Measurements from ENCODE around the gene WSCD2. TPM values are rescaled to one million over a fixed set of nuclear protein-coding genes. Genes with fewer than 3 reads are reported as not detected.
A peak's percentile ranks its signal among the peaks of the same experiment; 100 is the strongest.

WSCD2 gene
- total RNA-seq (2014; rRNA removed; shearing (Covaris generic)) = not detected in 2 replicates
- polyA plus RNA-seq (2016; fragmentation: Nextera tagmentation; extraction: Ambion mirVana) = not detected in 2 replicates

DNA sequence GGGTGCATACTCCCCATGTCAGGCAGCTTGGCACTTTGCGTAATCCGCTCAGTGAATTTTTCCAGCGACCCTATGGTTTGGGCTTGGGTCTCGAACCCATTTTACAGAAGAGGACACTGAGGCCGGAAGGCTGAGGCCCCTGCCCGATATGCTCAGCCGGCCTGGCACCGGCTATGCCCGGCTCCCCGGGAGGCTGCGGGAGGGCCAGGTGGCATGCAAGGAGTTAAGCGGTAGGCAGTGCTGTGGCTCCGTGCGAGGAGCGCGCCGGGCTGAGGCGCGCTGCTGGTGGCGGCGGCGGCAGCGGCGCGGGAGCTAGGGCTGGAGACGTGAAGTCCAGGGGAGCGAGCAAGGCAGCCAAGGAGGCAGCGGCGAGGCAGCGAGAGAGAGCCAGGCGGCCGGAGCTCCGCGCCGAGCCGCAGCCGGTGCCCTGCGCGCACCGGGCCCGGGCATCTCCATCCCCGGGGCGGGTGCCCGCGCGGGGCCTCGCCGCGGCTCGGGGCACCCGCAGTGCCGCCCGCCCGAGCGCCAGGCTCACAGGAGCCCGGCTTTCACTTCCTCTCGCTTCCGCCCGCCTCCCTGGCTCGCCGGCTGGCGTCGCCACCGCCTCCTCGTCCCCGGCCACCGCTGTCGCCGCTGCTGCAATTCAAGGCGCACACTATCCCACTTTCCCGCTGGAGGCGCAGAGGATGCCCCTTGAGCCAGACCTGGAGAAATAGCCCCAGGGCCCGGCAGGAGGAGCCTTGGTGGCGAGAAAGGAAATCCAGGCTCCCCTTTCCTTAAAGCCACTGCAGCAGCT, at the start of gene WSCD2:
WSCD2 (plus strand) TSS at position 272 of the 796 bp plus-strand sequence. CDS start 66,545 bp downstream, outside the sequence.
- H3K9me3 ChIP-seq (ENCODE audit: low read depth) = no peaks in the 10 kb centered on the region
- H3F3A ChIP-seq (ENCODE audit: insufficient read depth) = no peaks in the 10 kb centered on the region
- H3K4me3 ChIP-seq = peak within 1 kb of the TSS; percentile 65
- no peaks in the 10 kb centered on the region for H3K9me2 ChIP-seq (ENCODE audit: insufficient read depth)
- H4K20me1 ChIP-seq (ENCODE audit: insufficient read depth) = no peaks in the 10 kb centered on the region
- H3K4me2 ChIP-seq (ENCODE audit: unreplicated experiment) = peak within 1 kb of the TSS; percentile 65
- no peak within 1 kb of the TSS for H3K9ac ChIP-seq
- no peaks in the 10 kb centered on the region for H3K79me2 ChIP-seq (ENCODE audit: insufficient read depth)
- H3K27me3 ChIP-seq (replicated peaks; ENCODE audit: insufficient read depth) = peaks cover 40% of the 10 kb centered on the region
- H2AFZ ChIP-seq = peak within 1 kb of the TSS; percentile 24; the same call in 1 of the 2 replicates
- DNase-seq = peak; percentile 47
- in situ Hi-C loops (cut with MboI) = no loop called here
- WGBS, 2 experiments (ENCODE audit: low coverage in 1 of 2, low lambda C conversion rate in 2 of 2, missing lambda C conversion rate in 2 of 2) = 4 to 5% methylated on average over 52 to 70 of the region's 74 CpGs
- no peaks in the 10 kb centered on the region for H3K36me3 ChIP-seq (ENCODE audit: low read depth)
- no peaks in the 10 kb centered on the region for H3K4me1 ChIP-seq (ENCODE audit: insufficient read depth)
- TF ChIP-seq EZH2phosphoT487 (IDR thresholded peaks at IDR 0.05; ENCODE audit: insufficient read depth, low read depth) = no peak
- no peak for TF ChIP-seq EZH2 (IDR thresholded peaks at IDR 0.05; ENCODE audit: insufficient read depth, poor library complexity, severe bottlenecking)
- no peak within 1 kb of the TSS for H3K27ac ChIP-seq

DNA sequence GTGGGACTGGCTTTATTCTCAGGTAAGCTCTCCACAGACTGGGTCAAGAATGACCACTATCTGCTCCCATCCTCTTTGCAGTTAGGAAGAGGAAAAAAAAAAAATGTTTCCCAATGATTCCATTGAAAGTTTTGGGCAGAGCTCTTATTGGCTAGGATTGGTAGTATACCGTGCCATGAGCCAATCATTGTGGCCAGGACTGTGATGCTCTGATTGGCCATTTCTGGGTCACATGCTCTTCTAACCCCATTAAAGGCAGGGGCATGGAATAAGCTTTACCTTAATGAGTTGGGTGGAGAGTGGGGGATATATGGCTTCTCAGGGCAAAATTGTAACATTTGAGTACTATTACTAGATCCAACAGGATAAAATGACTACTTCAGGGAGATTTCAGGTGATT, 49.4 kb upstream of the WSCD2 start:
- no peaks in the 10 kb centered on the region for H3K79me2 ChIP-seq (ENCODE audit: insufficient read depth)
- no peak overlapping the region for H3K27ac ChIP-seq
- WGBS, 2 experiments (ENCODE audit: low coverage in 1 of 2, low lambda C conversion rate in 2 of 2, missing lambda C conversion rate in 2 of 2) = 62 to 72% methylated on average over 1 of the region's 1 CpG
- H3K4me3 ChIP-seq = no peak overlapping the region
- in situ Hi-C loops (cut with MboI) = no loop called here
- no peak overlapping the region for H3K4me2 ChIP-seq (ENCODE audit: unreplicated experiment)
- no peak overlapping the region for H2AFZ ChIP-seq
- H3K4me1 ChIP-seq (ENCODE audit: insufficient read depth) = no peaks in the 10 kb centered on the region
- H4K20me1 ChIP-seq (ENCODE audit: insufficient read depth) = no peaks in the 10 kb centered on the region
- no peaks in the 10 kb centered on the region for H3K36me3 ChIP-seq (ENCODE audit: low read depth)
- H3F3A ChIP-seq (ENCODE audit: insufficient read depth) = no peaks in the 10 kb centered on the region
- no peaks in the 10 kb centered on the region for H3K9me3 ChIP-seq (ENCODE audit: low read depth)
- no peak for TF ChIP-seq EZH2phosphoT487 (IDR thresholded peaks at IDR 0.05; ENCODE audit: insufficient read depth, low read depth)
- no peak for TF ChIP-seq EZH2 (IDR thresholded peaks at IDR 0.05; ENCODE audit: insufficient read depth, poor library complexity, severe bottlenecking)
- H3K9ac ChIP-seq = no peak overlapping the region
- H3K27me3 ChIP-seq (replicated peaks; ENCODE audit: insufficient read depth) = no peaks in the 10 kb centered on the region
- no peaks in the 10 kb centered on the region for H3K9me2 ChIP-seq (ENCODE audit: insufficient read depth)
- no peak for DNase-seq

DNA sequence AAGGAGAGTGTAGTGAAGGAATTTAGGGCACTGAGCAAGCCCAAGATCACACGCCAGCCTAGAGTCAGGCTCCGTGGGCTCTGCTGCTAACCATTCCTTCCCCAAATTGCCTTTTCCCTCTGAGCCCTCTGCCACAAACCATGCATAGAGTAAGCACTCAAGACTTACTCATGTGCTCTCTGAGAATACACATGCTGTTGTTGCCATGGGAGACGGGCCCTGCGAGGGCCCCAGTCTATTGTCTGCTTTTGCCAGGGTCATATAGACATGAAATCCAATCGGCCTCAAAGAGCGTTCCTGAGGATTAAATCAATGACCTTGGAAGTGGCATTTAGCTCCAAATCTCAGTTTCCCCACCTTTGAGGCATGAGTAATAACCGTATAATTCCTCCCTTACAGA, 48.7 kb upstream of the WSCD2 start:
- Histone ChIP-seq H2AFZ (no peak overlapping the region), H3K79me2 (ENCODE audit: insufficient read depth) (no peaks in the 10 kb centered on the region), H3K9me3 (ENCODE audit: low read depth) (no peaks in the 10 kb centered on the region), H3F3A (ENCODE audit: insufficient read depth) (no peaks in the 10 kb centered on the region), H3K4me1 (ENCODE audit: insufficient read depth) (no peaks in the 10 kb centered on the region), H3K36me3 (ENCODE audit: low read depth) (no peaks in the 10 kb centered on the region), H3K4me3 (no peak overlapping the region), H3K27me3 (replicated peaks; ENCODE audit: insufficient read depth) (no peaks in the 10 kb centered on the region), H3K27ac (no peak overlapping the region), H4K20me1 (ENCODE audit: insufficient read depth) (no peaks in the 10 kb centered on the region), H3K9ac (no peak overlapping the region), H3K9me2 (ENCODE audit: insufficient read depth) (no peaks in the 10 kb centered on the region), H3K4me2 (ENCODE audit: unreplicated experiment) (no peak overlapping the region)
- TF ChIP-seq EZH2phosphoT487 (IDR thresholded peaks at IDR 0.05; ENCODE audit: insufficient read depth, low read depth) (no peak), EZH2 (IDR thresholded peaks at IDR 0.05; ENCODE audit: insufficient read depth, poor library complexity, severe bottlenecking) (no peak)
- no peak for DNase-seq
- in situ Hi-C loops (cut with MboI) = no loop called here
- 55 to 62% methylated on average over 7 of the region's 7 CpGs for WGBS, 2 experiments (ENCODE audit: low coverage in 1 of 2, low lambda C conversion rate in 2 of 2, missing lambda C conversion rate in 2 of 2)

DNA sequence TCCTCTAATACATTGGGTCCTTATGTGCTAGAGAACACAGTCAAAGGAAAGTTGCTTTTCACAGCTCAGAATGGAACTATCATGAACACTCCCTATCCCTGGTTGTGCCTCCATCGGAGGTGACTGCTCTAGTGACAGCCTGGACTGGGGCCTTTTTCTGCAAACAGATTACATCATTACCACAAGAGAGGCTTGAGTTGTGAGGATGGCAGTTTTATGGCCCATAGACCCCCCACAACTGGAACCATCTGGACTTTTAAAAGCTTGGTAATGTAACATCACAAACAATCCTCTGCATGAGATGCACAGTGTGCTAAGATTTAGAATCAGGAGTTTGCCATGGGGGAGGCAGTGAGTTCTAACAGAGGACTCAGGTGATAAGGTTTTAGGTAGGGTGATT, 46.6 kb upstream of the WSCD2 start:
- Histone ChIP-seq H3K36me3 (ENCODE audit: low read depth) (no peaks in the 10 kb centered on the region), H3K27me3 (replicated peaks; ENCODE audit: insufficient read depth) (no peaks in the 10 kb centered on the region), H3K27ac (no peak overlapping the region), H3K4me3 (no peak overlapping the region), H3K4me2 (ENCODE audit: unreplicated experiment) (no peak overlapping the region), H3K9me2 (ENCODE audit: insufficient read depth) (no peaks in the 10 kb centered on the region), H2AFZ (no peak overlapping the region), H3K9me3 (ENCODE audit: low read depth) (no peaks in the 10 kb centered on the region), H3K4me1 (ENCODE audit: insufficient read depth) (no peaks in the 10 kb centered on the region), H4K20me1 (ENCODE audit: insufficient read depth) (no peaks in the 10 kb centered on the region), H3F3A (ENCODE audit: insufficient read depth) (no peaks in the 10 kb centered on the region), H3K9ac (no peak overlapping the region), H3K79me2 (ENCODE audit: insufficient read depth) (no peaks in the 10 kb centered on the region)
- in situ Hi-C loops (cut with MboI) = no loop called here
- TF ChIP-seq EZH2phosphoT487 (IDR thresholded peaks at IDR 0.05; ENCODE audit: insufficient read depth, low read depth) (no peak), EZH2 (IDR thresholded peaks at IDR 0.05; ENCODE audit: insufficient read depth, poor library complexity, severe bottlenecking) (no peak)
- DNase-seq = no peak
- WGBS, 2 experiments (ENCODE audit: low coverage in 1 of 2, low lambda C conversion rate in 2 of 2, missing lambda C conversion rate in 2 of 2) = 11 to 15% methylated on average over 1 of the region's 1 CpG
